Measurements from ENCODE around the gene CA10.

Gene CA10

GRCh38 chr17:51629232-51629631 is 529.3 kb downstream of the CA10 start:
- DNase-seq = no peak

GRCh38 chr17:51627779-51628178 is 530.7 kb downstream of the CA10 start:
- DNase-seq = no peak

GRCh38 chr17:51618476-51618875 is 540.0 kb downstream of the CA10 start:
- no peak for DNase-seq

GRCh38 chr17:51617986-51618385 is 540.5 kb downstream of the CA10 start:
- no peak for DNase-seq

- DNase-seq = no peak
These were observed 545.3 kb downstream of the CA10 start for GRCh38 chr17:51613255-51613654.

GRCh38 chr17:51612692-51613091 is 545.8 kb downstream of the CA10 start:
- DNase-seq = no peak

GRCh38 chr17:51611585-51611984 is 546.9 kb downstream of the CA10 start:
- DNase-seq = no peak

GRCh38 chr17:51610834-51611233 is 547.7 kb downstream of the CA10 start:
- DNase-seq = no peak

- no peak for DNase-seq
These were observed 548.4 kb downstream of the CA10 start for GRCh38 chr17:51610155-51610554.

GRCh38 chr17:51608251-51608933 is 550.1 kb downstream of the CA10 start:
- DNase-seq = no peak

- no peak for DNase-seq
These were observed 551.0 kb downstream of the CA10 start for GRCh38 chr17:51607512-51607911.

GRCh38 chr17:51604299-51605020 is 554.1 kb downstream of the CA10 start:
- DNase-seq = no peak

GRCh38 chr17:51601622-51602261 is 556.8 kb downstream of the CA10 start:
- DNase-seq = no peak

GRCh38 chr17:51598824-51599223 is 559.7 kb downstream of the CA10 start:
- no peak for DNase-seq

GRCh38 chr17:51597345-51597744 is 561.2 kb downstream of the CA10 start:
- DNase-seq = no peak

- DNase-seq = no peak
These were observed 562.6 kb downstream of the CA10 start for GRCh38 chr17:51595826-51596398.

GRCh38 chr17:51590071-51590656 is 568.4 kb downstream of the CA10 start:
- DNase-seq = peak; percentile 26

GRCh38 chr17:51588063-51588462 is 570.5 kb downstream of the CA10 start:
- no peak for DNase-seq

GRCh38 chr17:51587516-51587915 is 571.0 kb downstream of the CA10 start:
- no peak for DNase-seq

GRCh38 chr17:51585514-51586104 is 572.9 kb downstream of the CA10 start:
- no peak for DNase-seq

- DNase-seq = no peak
These were observed 577.6 kb downstream of the CA10 start for GRCh38 chr17:51580869-51581268.

All from NCI-H1105 treated with DMSO at 0.1 percent for 48 hours (cell line).